ENCODE measurements around the gene USP7. TPM values are rescaled to one million over a fixed set of nuclear protein-coding genes. Genes with fewer than 3 reads are reported as not detected.

USP7 gene
- total and polyA plus RNA-seq, 9 donors: 41.3 to 71.1 (median 62.5) TPM

- no peaks in the 10 kb centered on the region for H3K9me3 ChIP-seq (replicated peaks; ENCODE audit: control insufficient read depth, low read depth, low read length)
- H3K27me3 ChIP-seq (ENCODE audit: control insufficient read depth, insufficient read depth, low read length): peaks cover 8% of the 10 kb centered on the region
- H3K4me3 ChIP-seq (ENCODE audit: low read length): no peak overlapping the region
- H3K36me3 ChIP-seq (ENCODE audit: control insufficient read depth, insufficient read depth, low read length): peaks cover 71% of the 10 kb centered on the region
- H3K4me1 ChIP-seq (ENCODE audit: control insufficient read depth, insufficient read depth, low read length): peaks cover 22% of the 10 kb centered on the region
- WGBS (ENCODE audit: insufficient coverage): 83% methylated on average over 4 of the region's 14 CpGs
- DNase-seq: no peak
- no peak overlapping the region for H3K27ac ChIP-seq (ENCODE audit: low read length)
Measured at GRCh38 chr16:8889893-8890548, 73.7 kb downstream of the USP7 start.

GRCh38 chr16:8888951-8889892, 74.5 kb downstream of the USP7 start:
- no peak overlapping the region for H3K27ac ChIP-seq (ENCODE audit: low read length)
- H3K4me1 ChIP-seq (ENCODE audit: control insufficient read depth, insufficient read depth, low read length): peaks cover 29% of the 10 kb centered on the region
- H3K9me3 ChIP-seq (replicated peaks; ENCODE audit: control insufficient read depth, low read depth, low read length): no peaks in the 10 kb centered on the region
- H3K36me3 ChIP-seq (ENCODE audit: control insufficient read depth, insufficient read depth, low read length): peaks cover 63% of the 10 kb centered on the region
- no peak overlapping the region for H3K4me3 ChIP-seq (ENCODE audit: low read length)
- H3K27me3 ChIP-seq (ENCODE audit: control insufficient read depth, insufficient read depth, low read length): peaks cover 8% of the 10 kb centered on the region
- DNase-seq: no peak
- WGBS (ENCODE audit: insufficient coverage): 84% methylated on average over 17 of the region's 23 CpGs

- DNase-seq: peak; percentile 55
- 57% methylated on average over 16 of the region's 16 CpGs for WGBS (ENCODE audit: insufficient coverage)
- H3K4me1 ChIP-seq (ENCODE audit: control insufficient read depth, insufficient read depth, low read length): peaks cover 29% of the 10 kb centered on the region
- no peak overlapping the region for H3K4me3 ChIP-seq (ENCODE audit: low read length)
- H3K27ac ChIP-seq (ENCODE audit: low read length): no peak overlapping the region
- no peaks in the 10 kb centered on the region for H3K9me3 ChIP-seq (replicated peaks; ENCODE audit: control insufficient read depth, low read depth, low read length)
- H3K36me3 ChIP-seq (ENCODE audit: control insufficient read depth, insufficient read depth, low read length): peaks cover 51% of the 10 kb centered on the region
- H3K27me3 ChIP-seq (ENCODE audit: control insufficient read depth, insufficient read depth, low read length): peaks cover 8% of the 10 kb centered on the region
Measured at GRCh38 chr16:8887952-8888560, 75.7 kb downstream of the USP7 start.

GRCh38 chr16:8887431-8887765, 76.3 kb downstream of the USP7 start:
- H3K27me3 ChIP-seq (ENCODE audit: control insufficient read depth, insufficient read depth, low read length): peaks cover 8% of the 10 kb centered on the region
- no peaks in the 10 kb centered on the region for H3K9me3 ChIP-seq (replicated peaks; ENCODE audit: control insufficient read depth, low read depth, low read length)
- WGBS (ENCODE audit: insufficient coverage): 88% methylated on average over 6 of the region's 6 CpGs
- H3K36me3 ChIP-seq (ENCODE audit: control insufficient read depth, insufficient read depth, low read length): peaks cover 45% of the 10 kb centered on the region
- no peak overlapping the region for H3K4me3 ChIP-seq (ENCODE audit: low read length)
- H3K4me1 ChIP-seq (ENCODE audit: control insufficient read depth, insufficient read depth, low read length): peaks cover 29% of the 10 kb centered on the region
- no peak overlapping the region for H3K27ac ChIP-seq (ENCODE audit: low read length)
- no peak for DNase-seq

- Histone ChIP-seq H3K36me3 (ENCODE audit: control insufficient read depth, insufficient read depth, low read length) (peaks cover 39% of the 10 kb centered on the region), H3K4me1 (ENCODE audit: control insufficient read depth, insufficient read depth, low read length) (peaks cover 26% of the 10 kb centered on the region), H3K27ac (ENCODE audit: low read length) (no peak overlapping the region), H3K4me3 (ENCODE audit: low read length) (no peak overlapping the region), H3K9me3 (replicated peaks; ENCODE audit: control insufficient read depth, low read depth, low read length) (no peaks in the 10 kb centered on the region), H3K27me3 (ENCODE audit: control insufficient read depth, insufficient read depth, low read length) (peaks cover 8% of the 10 kb centered on the region)
- 71% methylated on average over 12 of the region's 19 CpGs for WGBS (ENCODE audit: insufficient coverage)
- DNase-seq: no peak
Measured at GRCh38 chr16:8886593-8887430, 76.9 kb downstream of the USP7 start.

- DNase-seq: no peak
- Histone ChIP-seq H3K27me3 (ENCODE audit: control insufficient read depth, insufficient read depth, low read length) (peaks cover 8% of the 10 kb centered on the region), H3K27ac (ENCODE audit: low read length) (no peak overlapping the region), H3K4me3 (ENCODE audit: low read length) (no peak overlapping the region), H3K9me3 (replicated peaks; ENCODE audit: control insufficient read depth, low read depth, low read length) (no peaks in the 10 kb centered on the region), H3K4me1 (ENCODE audit: control insufficient read depth, insufficient read depth, low read length) (peaks cover 26% of the 10 kb centered on the region), H3K36me3 (ENCODE audit: control insufficient read depth, insufficient read depth, low read length) (peaks cover 31% of the 10 kb centered on the region)
- WGBS (ENCODE audit: insufficient coverage): 10% methylated on average over 20 of the region's 20 CpGs
Measured at GRCh38 chr16:8885674-8886592, 77.8 kb downstream of the USP7 start.

GRCh38 chr16:8882725-8883377, 80.9 kb downstream of the USP7 start:
- no peak for DNase-seq
- Histone ChIP-seq H3K4me1 (ENCODE audit: control insufficient read depth, insufficient read depth, low read length) (peaks cover 25% of the 10 kb centered on the region), H3K27me3 (ENCODE audit: control insufficient read depth, insufficient read depth, low read length) (peaks cover 9% of the 10 kb centered on the region), H3K36me3 (ENCODE audit: control insufficient read depth, insufficient read depth, low read length) (peaks cover 9% of the 10 kb centered on the region), H3K4me3 (ENCODE audit: low read length) (no peak overlapping the region), H3K27ac (ENCODE audit: low read length) (no peak overlapping the region), H3K9me3 (replicated peaks; ENCODE audit: control insufficient read depth, low read depth, low read length) (no peaks in the 10 kb centered on the region)
- WGBS (ENCODE audit: insufficient coverage): 79% methylated on average over 10 of the region's 17 CpGs

- no peak for DNase-seq
- 60% methylated on average over 9 of the region's 10 CpGs for WGBS (ENCODE audit: insufficient coverage)
Measured at GRCh38 chr16:8882041-8882617, 81.6 kb downstream of the USP7 start, which contains the start of gene LITAFD. TSS of gene LITAFD (plus strand) at chr16:8882351. CDS start at chr16:8884356, 2,005 bp downstream.

More at GRCh38 chr16:8882041-8882617, 81.6 kb downstream of the USP7 start, which contains the start of gene LITAFD:
- no peaks in the 10 kb centered on the region for H3K9me3 ChIP-seq (replicated peaks; ENCODE audit: control insufficient read depth, low read depth, low read length)
- H3K27ac ChIP-seq (ENCODE audit: low read length): no peak within 1 kb of the TSS
- H3K4me3 ChIP-seq (ENCODE audit: low read length): no peak within 1 kb of the TSS
- peaks cover 9% of the 10 kb centered on the region for H3K27me3 ChIP-seq (ENCODE audit: control insufficient read depth, insufficient read depth, low read length)
- H3K36me3 ChIP-seq (ENCODE audit: control insufficient read depth, insufficient read depth, low read length): peaks cover 2% of the 10 kb centered on the region
- H3K4me1 ChIP-seq (ENCODE audit: control insufficient read depth, insufficient read depth, low read length): peaks cover 24% of the 10 kb centered on the region
